OCI-LY3 (cell line): ENCODE results near the gene XAB2.

Source experiments
- CTCF ChIP-seq: fragments of 200-600, 300-600 bp; sonication (generic); IDR thresholded peaks from 2 replicates; pipeline ENCODE4 v1.5.1; 2014; ENCODE audit warnings: antibody characterized with exemption, low read length, low read depth
- EZH2phosphoT487 ChIP-seq: fragments of 200-600 bp; shearing (Covaris generic); IDR thresholded peaks from 2 replicates; pipeline ENCODE4 v1.6.1; 2018; ENCODE audit warnings: antibody characterized with exemption, mixed run types, low read depth

- TF ChIP-seq CTCF (no peak), EZH2phosphoT487 (no peak)
These were observed at the start of gene XAB2, which contains the start of gene PET100 for GRCh38 chr19:7629347-7630054.
